ENCODE data around the gene PPY.
"Not testable (repeated sequence)": the region's sequence is repeated elsewhere in the genome, so short reads cannot be mapped to it uniquely, and the experiment has no call there.

Gene PPY

GRCh38 chr17:43931062-43931571 is 11.2 kb downstream of the PPY start:
- no peak for DNase-seq (ENCODE audit: low spot score)

- no peak for DNase-seq (ENCODE audit: low spot score)
These were observed 13.7 kb downstream of the PPY start for GRCh38 chr17:43928609-43929008.

GRCh38 chr17:43927929-43928328 is 14.3 kb downstream of the PPY start:
- not testable (repeated sequence) for DNase-seq (ENCODE audit: low spot score)

GRCh38 chr17:43927060-43927864 is 15.0 kb downstream of the PPY start:
- no peak for DNase-seq (ENCODE audit: low spot score)

- no peak for DNase-seq (ENCODE audit: low spot score)
These were observed 17.7 kb downstream of the PPY start for GRCh38 chr17:43924558-43924957.

- DNase-seq (ENCODE audit: low spot score): no peak
These were observed 21.7 kb downstream of the PPY start for GRCh38 chr17:43920500-43921095.

- no peak for DNase-seq (ENCODE audit: low spot score)
These were observed 24.3 kb downstream of the PPY start for GRCh38 chr17:43918026-43918389.

GRCh38 chr17:43917348-43918025 is 24.8 kb downstream of the PPY start:
- peak; percentile 37 for DNase-seq (ENCODE audit: low spot score)

GRCh38 chr17:43917016-43917347 is 25.3 kb downstream of the PPY start:
- DNase-seq (ENCODE audit: low spot score): no peak

GRCh38 chr17:43916385-43916784 is 25.9 kb downstream of the PPY start:
- no peak for DNase-seq (ENCODE audit: low spot score)

- no peak for DNase-seq (ENCODE audit: low spot score)
These were observed 26.7 kb downstream of the PPY start for GRCh38 chr17:43915559-43915958.

GRCh38 chr17:43914451-43914850 is 27.8 kb downstream of the PPY start:
- no peak for DNase-seq (ENCODE audit: low spot score)

GRCh38 chr17:43913584-43913983 is 28.7 kb downstream of the PPY start:
- no peak for DNase-seq (ENCODE audit: low spot score)

- DNase-seq (ENCODE audit: low spot score): no peak
These were observed 29.5 kb downstream of the PPY start for GRCh38 chr17:43912635-43913304.

- no peak for DNase-seq (ENCODE audit: low spot score)
These were observed 30.4 kb downstream of the PPY start for GRCh38 chr17:43911904-43912303.

- DNase-seq (ENCODE audit: low spot score): no peak
These were observed 32.6 kb downstream of the PPY start for GRCh38 chr17:43909537-43910231.

GRCh38 chr17:43907998-43908721 is 34.1 kb downstream of the PPY start:
- DNase-seq (ENCODE audit: low spot score): peak; percentile 55

- peak; percentile 45 for DNase-seq (ENCODE audit: low spot score)
These were observed 34.8 kb downstream of the PPY start, which contains the start of gene MPP2 for GRCh38 chr17:43907425-43907981. MPP2 (minus strand) TSS chr17:43907536; CDS start chr17:43904460, 3,076 bp downstream.

- no peak for DNase-seq (ENCODE audit: low spot score)
These were observed 35.3 kb downstream of the PPY start for GRCh38 chr17:43906951-43907424.

- DNase-seq (ENCODE audit: low spot score): peak; percentile 17
These were observed 36.1 kb downstream of the PPY start for GRCh38 chr17:43905985-43906852.
